Vagina (tissue), 2 donors: ENCODE results near the gene ZNF580. TPM values are rescaled to one million over a fixed set of nuclear protein-coding genes. Genes with fewer than 3 reads are reported as not detected.

Experiments
- DNase-seq, 2 donors: peaks; one replicate each; pipeline ENCODE4 v3.0.0-alpha.2; 2017; ENCODE audit errors: extremely low spot score in 2 of 2
- H3K27ac ChIP-seq: fragments of 200-600 bp; sonication (generic); one replicate; pipeline ENCODE4 v1.5.1; 2019
- H3K27me3 ChIP-seq: fragments of 200-600 bp; sonication (generic); one replicate; pipeline ENCODE4 v1.5.1; 2019
- H3K36me3 ChIP-seq, 2 donors: fragments of 200-600 bp; sonication (generic); one replicate each; pipeline ENCODE4 v1.5.1; 2017 to 2019
- H3K4me1 ChIP-seq: fragments of 200-600 bp; sonication (generic); one replicate; pipeline ENCODE4 v1.5.1; 2019
- H3K4me3 ChIP-seq, 2 donors: fragments of 200-600 bp; sonication (generic); 1 replicate in 1 of 2; 2 replicates in 1 of 2; pipeline ENCODE4 v1.5.1; 2016 to 2019
- H3K9me3 ChIP-seq: fragments of 200-600 bp; sonication (generic); one replicate; pipeline ENCODE4 v1.5.1; 2019
- CTCF ChIP-seq, 3 experiments: fragments of 450-650 bp in 2 of 3; fragments of 200-600 bp in 1 of 3; sonication (generic) in 1 of 3; IDR thresholded peaks; one replicate each; pipeline ENCODE4 v1.5.1; 2017 to 2019; ENCODE audit warnings: antibody characterized with exemption in 3 of 3, mild to moderate bottlenecking in 2 of 3, moderate library complexity in 2 of 3
- POLR2A ChIP-seq, 2 donors: fragments of 450-650 bp; IDR thresholded peaks; one replicate each; pipeline ENCODE4 v1.6.1; 2017; ENCODE audit warnings: antibody characterized with exemption in 2 of 2, mild to moderate bottlenecking in 2 of 2, moderate library complexity in 2 of 2
- POLR2AphosphoS5 ChIP-seq, 2 donors: sonication (generic); formaldehyde crosslinking; IDR thresholded peaks; one replicate each; pipeline ENCODE4 v1.9.0; 2017; ENCODE audit warnings: antibody characterized with exemption in 2 of 2, mild to moderate bottlenecking in 2 of 2, low read depth in 1 of 2; ENCODE audit not compliant: insufficient read depth in 1 of 2
- intact Hi-C: fragments of 100-400 bp; cut with DNase I; formaldehyde crosslinking; loops from one replicate; pipeline ENCODE4 v1.15.1; 2023
- total RNA-seq: library from RNA; depleted of rRNA; stranded (reverse); fragments of >200 nt; gene quantifications from one replicate; pipeline ENCODE4 v1.2.3, GENCODE V29; 2016

Gene ZNF580
- total RNA-seq, 1 donor from 2014 or later, result 30.9 TPM

- TF ChIP-seq POLR2A (IDR thresholded peaks at IDR 0.05), result no peak
- TF ChIP-seq POLR2AphosphoS5 (IDR thresholded peaks at IDR 0.05; ENCODE audit: insufficient read depth in 1 of 2, low read depth in 1 of 2), result peak in 1 of 2 donors; percentile 21
- Histone ChIP-seq H3K27ac (peak overlapping the region; percentile 97), H3K4me3 (peak overlapping the region; percentile 57 to 83), H3K9me3 (no peaks in the 10 kb centered on the region), H3K36me3 (peaks cover 0 to 11% of the 10 kb centered on the region in 2 donors), H3K4me1 (peaks cover 62% of the 10 kb centered on the region), H3K27me3 (no peaks in the 10 kb centered on the region)
- DNase-seq, result no peak
- intact Hi-C loops, result no loop called here
These were observed 1.6 kb downstream of the ZNF580 start for GRCh38 chr19:55642153-55643002.

- peaks cover 0 to 11% of the 10 kb centered on the region in 2 donors for H3K36me3 ChIP-seq
- H3K9me3 ChIP-seq, result no peaks in the 10 kb centered on the region
- H3K4me3 ChIP-seq, result peak within 1 kb of the TSS; percentile 57 to 83
- H3K4me1 ChIP-seq, result peaks cover 63% of the 10 kb centered on the region
- TF ChIP-seq POLR2AphosphoS5 (IDR thresholded peaks at IDR 0.05; ENCODE audit: insufficient read depth in 1 of 2, low read depth in 1 of 2) (peak; percentile 56 to 76), CTCF (IDR thresholded peaks at IDR 0.05) (no peak)
- H3K27ac ChIP-seq, result peak within 1 kb of the TSS; percentile 97
- intact Hi-C loops, result no loop called here
- no peaks in the 10 kb centered on the region for H3K27me3 ChIP-seq
- DNase-seq, result no peak
These were observed 2.4 kb downstream of the ZNF580 start, which contains the start of gene ZNF581 for GRCh38 chr19:55643003-55643886. Gene ZNF581, plus strand, starts transcription at chr19:55643649. Its CDS starts 923 bp downstream, at chr19:55644572.

GRCh38 chr19:55643887-55644176 is 3.0 kb downstream of the ZNF580 start:
- DNase-seq, result no peak
- peaks cover 69% of the 10 kb centered on the region for H3K4me1 ChIP-seq
- H3K4me3 ChIP-seq, result peak overlapping the region; percentile 57 to 83
- H3K27me3 ChIP-seq, result no peaks in the 10 kb centered on the region
- no peaks in the 10 kb centered on the region for H3K9me3 ChIP-seq
- intact Hi-C loops, result no loop called here
- H3K36me3 ChIP-seq, result peaks cover 0 to 11% of the 10 kb centered on the region in 2 donors
- no peak for TF ChIP-seq CTCF (IDR thresholded peaks at IDR 0.05)
- no peak for TF ChIP-seq POLR2AphosphoS5 (IDR thresholded peaks at IDR 0.05; ENCODE audit: insufficient read depth in 1 of 2, low read depth in 1 of 2)
- TF ChIP-seq POLR2A (IDR thresholded peaks at IDR 0.05), result no peak
- peak overlapping the region; percentile 97 for H3K27ac ChIP-seq

- H3K27ac ChIP-seq, result peak overlapping the region; percentile 97
- H3K4me3 ChIP-seq, result peak overlapping the region; percentile 57 to 83
- peaks cover 70% of the 10 kb centered on the region for H3K4me1 ChIP-seq
- no peaks in the 10 kb centered on the region for H3K9me3 ChIP-seq
- no peak for TF ChIP-seq POLR2A (IDR thresholded peaks at IDR 0.05)
- TF ChIP-seq POLR2AphosphoS5 (IDR thresholded peaks at IDR 0.05; ENCODE audit: insufficient read depth in 1 of 2, low read depth in 1 of 2), result no peak
- no peak for TF ChIP-seq CTCF (IDR thresholded peaks at IDR 0.05)
- peaks cover 0 to 11% of the 10 kb centered on the region in 2 donors for H3K36me3 ChIP-seq
- DNase-seq, result no peak
- H3K27me3 ChIP-seq, result no peaks in the 10 kb centered on the region
- intact Hi-C loops, result no loop called here
These were observed 3.5 kb downstream of the ZNF580 start for GRCh38 chr19:55644191-55644833.

- DNase-seq, result no peak
- no peak overlapping the region for H3K27ac ChIP-seq
- H3K4me3 ChIP-seq, result no peak overlapping the region
- intact Hi-C loops, result no loop called here
- H3K4me1 ChIP-seq, result peaks cover 66% of the 10 kb centered on the region
- H3K27me3 ChIP-seq, result no peaks in the 10 kb centered on the region
- no peaks in the 10 kb centered on the region for H3K9me3 ChIP-seq
- H3K36me3 ChIP-seq, result peaks cover 0 to 11% of the 10 kb centered on the region in 2 donors
- TF ChIP-seq CTCF (IDR thresholded peaks at IDR 0.05) (no peak), POLR2A (IDR thresholded peaks at IDR 0.05) (no peak), POLR2AphosphoS5 (IDR thresholded peaks at IDR 0.05; ENCODE audit: insufficient read depth in 1 of 2, low read depth in 1 of 2) (no peak)
These were observed 4.2 kb downstream of the ZNF580 start for GRCh38 chr19:55644842-55645511.
